Measurements from ENCODE around the gene KSR2.

Gene KSR2

DNA sequence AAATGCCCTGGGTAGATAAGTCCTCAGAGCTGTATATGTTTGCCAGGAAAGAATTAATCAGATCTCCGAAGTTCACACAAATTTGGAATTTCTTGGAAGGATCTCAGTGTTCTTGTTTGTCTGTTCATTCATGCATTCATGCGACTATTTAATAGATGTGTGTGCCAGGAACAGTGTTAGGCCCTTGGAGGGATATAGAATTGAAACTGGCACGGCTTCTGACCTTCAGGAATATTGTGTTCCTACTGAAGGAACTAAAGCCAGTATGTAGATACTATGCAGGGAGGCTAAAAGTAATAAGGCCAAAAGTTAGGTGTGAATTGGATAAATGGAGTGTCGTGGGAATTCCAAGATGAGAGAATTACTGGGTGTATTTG is 441.3 kb downstream of the KSR2 start:
- TF ChIP-seq GATA3 (IDR thresholded peaks at IDR 0.05; ENCODE audit: low read depth, low read length) (no peak), GATA2 (IDR thresholded peaks at IDR 0.05; ENCODE audit: low read depth, low read length) (no peak)

DNA sequence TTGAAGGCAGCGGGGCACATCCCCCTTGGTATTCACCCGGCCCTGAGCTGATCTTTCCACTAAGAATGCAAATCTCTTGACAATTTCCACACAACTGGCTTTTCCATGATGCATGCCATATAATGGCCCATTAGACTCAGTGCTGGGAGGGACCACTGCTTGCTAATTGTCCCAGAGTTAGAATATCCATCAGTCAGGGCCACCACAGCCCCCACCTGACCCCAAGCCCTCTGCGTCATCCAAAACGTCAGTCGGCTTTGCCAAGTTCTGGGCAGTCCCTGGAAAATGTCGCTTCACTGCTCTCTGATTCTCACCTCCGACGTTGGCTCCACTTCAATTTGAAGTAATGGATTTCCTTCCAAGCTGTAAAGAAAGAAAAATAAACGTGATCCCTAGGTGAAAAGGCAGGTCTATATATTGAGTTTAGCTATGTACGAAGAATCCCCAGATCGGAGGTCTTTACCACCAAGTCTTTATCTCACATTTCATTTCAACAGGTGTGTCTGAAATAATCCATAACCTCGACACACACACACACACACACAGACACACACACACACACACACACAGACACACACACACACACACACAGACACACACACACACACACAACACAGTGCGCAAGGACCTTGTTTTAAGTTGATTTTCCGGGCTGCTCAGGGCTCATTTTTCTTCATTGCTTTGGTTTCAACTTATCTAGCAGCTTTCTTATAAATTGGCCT is 441.9 kb downstream of the KSR2 start:
- no peak for TF ChIP-seq GATA2 (IDR thresholded peaks at IDR 0.05; ENCODE audit: low read depth, low read length)
- no peak for TF ChIP-seq GATA3 (IDR thresholded peaks at IDR 0.05; ENCODE audit: low read depth, low read length)

DNA sequence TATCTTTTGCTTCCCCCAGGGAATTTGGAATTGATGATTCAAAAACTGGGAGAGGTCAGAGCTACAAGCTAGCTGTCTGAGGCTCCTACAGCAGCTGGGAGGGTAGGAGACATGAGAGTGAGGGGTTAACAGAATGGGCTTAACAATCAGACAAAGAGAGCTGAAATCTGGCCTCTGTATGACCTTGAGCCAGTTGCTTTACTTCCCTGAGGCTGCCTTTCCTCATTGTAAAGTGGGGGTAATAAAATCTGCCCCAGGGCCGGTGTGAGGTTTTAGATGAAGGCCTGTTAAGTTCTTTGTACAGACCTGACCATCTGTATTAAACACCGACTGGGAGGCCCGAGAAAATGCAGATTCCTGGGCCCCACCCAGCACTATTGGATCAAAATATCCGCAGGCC is 443.0 kb downstream of the KSR2 start:
- no peak for TF ChIP-seq GATA3 (IDR thresholded peaks at IDR 0.05; ENCODE audit: low read depth, low read length)

DNA sequence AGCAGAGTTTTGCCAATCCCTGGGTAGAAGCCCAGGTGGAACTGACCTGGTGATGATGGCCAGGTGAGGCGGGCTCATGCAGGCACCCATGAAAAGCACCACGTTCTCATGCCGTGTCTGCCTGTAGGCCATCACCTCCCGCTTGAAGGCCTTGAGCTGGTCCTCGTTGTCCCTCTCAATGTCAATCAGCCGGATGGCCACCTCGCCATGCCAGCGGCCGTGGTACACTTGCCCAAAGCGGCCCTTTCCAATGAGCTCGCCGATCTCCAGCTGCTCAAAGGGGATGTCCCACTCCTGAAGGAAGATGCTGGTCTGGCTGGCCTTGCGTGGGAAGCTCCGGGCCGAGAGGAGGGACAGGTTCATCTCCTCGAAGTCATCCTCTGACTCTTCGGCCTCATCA is 444.0 kb downstream of the KSR2 start:
- TF ChIP-seq GATA3 (IDR thresholded peaks at IDR 0.05; ENCODE audit: low read depth, low read length): no peak
- no peak for TF ChIP-seq GATA2 (IDR thresholded peaks at IDR 0.05; ENCODE audit: low read depth, low read length)

DNA sequence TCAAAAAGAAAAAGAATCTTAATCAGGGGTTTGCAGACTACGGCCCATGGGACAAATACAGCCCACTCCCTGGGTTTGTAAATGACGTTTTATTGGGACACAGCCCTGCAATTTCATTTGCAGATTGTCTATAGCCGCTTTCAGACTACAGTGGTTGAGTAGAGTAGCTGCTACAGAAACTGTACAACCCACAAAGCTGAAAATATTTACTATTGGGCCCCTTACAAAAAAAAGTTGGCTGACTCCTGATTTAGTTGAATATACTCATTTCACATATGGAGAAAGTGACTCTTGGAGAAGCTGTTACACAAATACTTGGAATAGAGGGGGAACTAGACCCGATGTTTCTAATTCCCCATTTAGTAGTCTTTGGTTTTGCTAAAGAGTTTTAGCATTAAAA is 444.8 kb downstream of the KSR2 start:
- no peak for TF ChIP-seq GATA3 (IDR thresholded peaks at IDR 0.05; ENCODE audit: low read depth, low read length)
- no peak for TF ChIP-seq GATA2 (IDR thresholded peaks at IDR 0.05; ENCODE audit: low read depth, low read length)

DNA sequence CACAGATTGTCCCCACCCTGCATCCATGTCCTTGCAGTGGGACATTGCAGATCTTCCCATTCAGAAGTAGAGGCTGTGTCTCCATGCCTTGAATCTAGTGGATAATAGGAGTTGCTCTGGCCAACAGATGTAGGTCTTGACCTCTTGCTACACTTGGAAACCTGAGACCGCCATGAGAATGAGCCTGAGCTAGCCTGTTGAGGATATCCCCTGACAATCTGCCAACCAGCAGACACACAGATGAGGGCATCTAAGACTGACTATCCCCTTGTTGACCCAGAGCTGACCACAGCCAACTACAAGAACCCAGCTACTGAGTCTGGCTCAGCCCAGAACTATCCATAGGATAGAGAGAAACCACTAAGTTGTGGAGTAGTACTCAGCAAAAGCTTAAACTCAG is 446.2 kb downstream of the KSR2 start:
- TF ChIP-seq GATA3 (IDR thresholded peaks at IDR 0.05; ENCODE audit: low read depth, low read length): no peak
- no peak for TF ChIP-seq GATA2 (IDR thresholded peaks at IDR 0.05; ENCODE audit: low read depth, low read length)

DNA sequence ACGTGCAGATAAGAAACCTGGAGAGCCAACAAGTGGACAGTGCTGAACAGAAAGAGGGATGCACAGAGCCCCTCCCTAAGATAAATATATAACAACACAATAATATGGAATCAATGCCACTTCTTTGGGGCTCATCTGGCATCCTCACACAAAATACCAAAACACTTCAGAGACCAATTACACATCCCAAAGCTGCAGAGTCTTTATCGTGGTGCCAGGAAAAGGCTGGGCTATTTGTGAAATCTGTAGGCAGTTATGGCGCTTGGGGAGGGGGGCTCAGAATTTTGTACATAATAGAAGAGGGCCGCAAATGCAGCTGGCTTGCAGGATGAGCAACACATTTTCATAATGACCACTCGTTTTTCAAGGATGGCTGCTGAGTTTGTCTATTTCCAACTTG is 446.9 kb downstream of the KSR2 start:
- no peak for TF ChIP-seq GATA3 (IDR thresholded peaks at IDR 0.05; ENCODE audit: low read depth, low read length)
- no peak for TF ChIP-seq GATA2 (IDR thresholded peaks at IDR 0.05; ENCODE audit: low read depth, low read length)

DNA sequence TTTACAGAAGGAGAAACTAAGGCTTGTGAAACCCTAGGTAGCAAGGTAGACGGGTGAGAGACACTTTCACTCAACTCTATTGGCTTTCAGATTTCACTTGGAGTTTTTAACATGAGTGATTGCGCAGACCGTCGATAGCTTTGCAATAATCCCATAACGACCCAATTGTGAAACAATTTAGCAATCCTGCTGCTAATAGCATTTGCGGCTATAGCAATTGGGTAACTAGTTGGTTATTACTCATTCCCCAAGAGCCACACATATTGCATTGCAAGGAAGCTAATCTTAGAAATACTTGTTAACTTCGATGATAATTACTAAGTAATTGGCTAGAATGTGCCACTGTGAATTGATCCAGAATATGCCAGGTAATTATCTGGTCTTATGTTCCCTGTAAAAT is 447.4 kb downstream of the KSR2 start:
- no peak for TF ChIP-seq GATA2 (IDR thresholded peaks at IDR 0.05; ENCODE audit: low read depth, low read length)
- no peak for TF ChIP-seq GATA3 (IDR thresholded peaks at IDR 0.05; ENCODE audit: low read depth, low read length)

DNA sequence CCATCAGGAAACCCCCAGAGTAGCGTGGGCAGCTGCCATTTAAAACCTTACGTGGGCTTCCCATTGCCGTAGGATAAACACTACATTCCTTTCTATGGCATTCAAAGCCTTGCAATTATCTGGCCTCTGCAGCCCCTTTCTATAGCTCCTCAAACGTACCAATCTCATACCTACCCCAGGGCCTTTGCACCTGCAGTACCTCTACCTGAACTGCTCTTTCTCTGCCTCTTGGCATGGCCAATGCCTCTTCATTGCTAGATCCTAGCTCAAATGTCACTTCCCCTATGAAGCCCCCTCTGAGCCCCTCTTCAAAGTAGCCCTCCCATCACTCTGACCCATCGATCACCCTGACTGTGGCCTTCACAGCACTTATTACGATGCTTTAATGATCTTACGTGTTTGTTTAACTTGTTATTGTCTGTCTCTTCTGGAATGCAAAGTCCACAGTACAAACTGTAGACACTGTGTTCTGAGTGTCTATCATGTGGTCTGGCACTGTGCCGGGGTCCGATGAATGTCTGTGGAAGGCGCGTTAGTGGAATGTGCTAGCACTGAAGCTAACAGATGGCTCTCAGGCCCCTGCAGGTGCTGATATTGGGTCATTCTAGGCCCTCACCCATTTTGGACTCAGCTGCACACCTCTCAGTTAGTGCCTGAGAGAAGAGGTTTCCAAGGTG is 450.1 kb downstream of the KSR2 start:
- TF ChIP-seq GATA3 (IDR thresholded peaks at IDR 0.05; ENCODE audit: low read depth, low read length) (no peak), GATA2 (IDR thresholded peaks at IDR 0.05; ENCODE audit: low read depth, low read length) (no peak)

DNA sequence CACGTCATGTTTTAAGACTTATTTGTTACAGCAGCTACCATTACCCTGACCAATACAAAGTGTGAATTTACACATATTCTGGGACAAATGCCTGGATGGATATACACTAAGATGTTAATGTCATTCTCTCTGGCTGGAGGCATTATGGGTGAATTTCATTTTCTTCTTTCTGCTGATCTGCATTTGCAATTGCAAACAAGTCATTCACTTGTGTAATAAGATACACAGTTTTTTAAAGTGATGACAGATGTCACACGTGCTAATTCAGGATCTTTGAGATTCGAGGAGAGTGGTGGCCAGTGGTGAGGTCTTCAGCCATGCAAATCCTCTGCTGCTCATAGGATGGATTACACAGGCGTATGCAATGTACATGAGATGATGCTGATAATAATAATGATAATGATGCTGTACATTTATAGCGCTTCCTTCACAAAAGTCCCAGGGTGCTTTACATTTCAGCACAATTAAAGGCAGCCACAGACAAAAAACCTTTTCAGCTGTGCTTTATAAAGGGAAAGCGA is 451.5 kb downstream of the KSR2 start:
- no peak for TF ChIP-seq GATA3 (IDR thresholded peaks at IDR 0.05; ENCODE audit: low read depth, low read length)
- no peak for TF ChIP-seq GATA2 (IDR thresholded peaks at IDR 0.05; ENCODE audit: low read depth, low read length)

DNA sequence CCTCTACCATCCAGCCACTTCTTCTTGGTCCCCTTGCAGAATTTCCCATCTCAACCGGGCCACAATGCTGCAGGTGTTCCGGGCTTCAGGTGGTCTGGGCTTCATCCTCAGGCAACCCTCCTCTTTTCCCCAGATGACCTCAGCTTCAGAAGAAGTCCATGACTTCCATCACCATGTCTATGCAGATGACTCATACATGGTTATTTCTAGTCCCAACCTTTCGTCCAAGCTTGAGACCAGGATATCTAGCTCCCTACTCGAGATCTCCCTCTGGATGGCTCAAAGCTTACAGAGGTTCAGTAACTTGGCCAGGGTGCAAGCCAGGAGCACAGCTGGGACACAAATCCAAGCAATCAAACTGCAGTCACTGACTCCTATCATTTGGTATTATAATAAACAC is 452.8 kb downstream of the KSR2 start:
- TF ChIP-seq GATA2 (IDR thresholded peaks at IDR 0.05; ENCODE audit: low read depth, low read length): no peak
- TF ChIP-seq GATA3 (IDR thresholded peaks at IDR 0.05; ENCODE audit: low read depth, low read length): no peak

DNA sequence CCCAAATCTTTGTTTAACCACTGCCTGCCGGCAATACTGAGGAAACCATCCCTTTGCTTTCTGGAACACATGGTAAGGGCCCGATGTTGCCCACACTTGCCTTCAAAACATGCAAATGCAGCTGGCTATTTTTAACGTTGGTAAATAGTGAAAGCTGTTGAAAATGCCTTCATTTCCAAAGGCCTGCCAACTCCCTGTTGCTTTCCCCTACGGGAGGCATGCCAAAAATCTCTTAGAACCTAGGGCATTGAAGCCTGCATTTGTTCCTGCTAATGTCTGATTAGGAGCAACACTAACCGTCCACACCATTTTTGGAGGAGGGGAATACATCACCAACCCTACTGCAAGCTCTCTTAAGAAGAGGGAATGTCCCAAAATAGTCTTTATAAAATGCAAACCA is 454.8 kb downstream of the KSR2 start:
- TF ChIP-seq GATA3 (IDR thresholded peaks at IDR 0.05; ENCODE audit: low read depth, low read length) (no peak), GATA2 (IDR thresholded peaks at IDR 0.05; ENCODE audit: low read depth, low read length) (no peak)

DNA sequence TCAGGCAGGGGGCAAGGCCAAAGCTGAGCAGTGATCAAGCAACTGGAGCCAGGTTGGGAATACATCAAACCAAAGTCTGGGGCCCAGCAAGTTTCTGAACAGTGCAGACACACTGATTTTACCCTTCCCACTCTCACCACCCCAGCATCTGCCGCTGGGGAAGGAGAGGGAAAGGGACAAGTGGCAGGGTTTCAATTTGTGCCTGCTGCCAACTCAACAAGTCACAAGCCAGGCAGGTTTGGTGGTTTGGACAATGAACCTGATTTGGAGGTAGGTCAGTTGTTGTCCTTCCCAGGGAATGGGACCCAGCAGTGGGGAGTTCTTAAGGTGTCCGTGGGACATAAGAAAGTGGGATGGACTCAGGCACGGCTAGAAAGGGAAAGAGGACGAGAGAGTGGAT is 455.4 kb downstream of the KSR2 start:
- TF ChIP-seq GATA3 (IDR thresholded peaks at IDR 0.05; ENCODE audit: low read depth, low read length): no peak
- no peak for TF ChIP-seq GATA2 (IDR thresholded peaks at IDR 0.05; ENCODE audit: low read depth, low read length)

DNA sequence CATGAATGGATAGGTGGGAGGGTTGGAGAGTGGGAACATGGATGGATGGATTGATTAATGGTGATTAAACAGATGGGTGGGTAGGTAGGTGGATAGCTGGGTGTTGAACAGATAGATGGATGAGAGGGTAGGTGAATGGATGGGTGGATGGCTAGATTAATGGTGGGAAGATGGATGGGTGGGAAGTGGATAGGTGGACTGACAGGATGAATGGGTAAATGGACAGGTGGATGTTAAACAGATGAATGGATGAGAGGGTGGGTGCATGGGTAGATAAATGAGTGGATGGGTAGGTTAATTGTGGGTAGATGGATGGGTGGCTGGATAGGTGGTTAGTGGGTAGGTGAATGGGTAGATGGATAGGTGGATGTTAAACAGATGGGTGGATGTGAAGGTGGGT is 460.3 kb downstream of the KSR2 start:
- TF ChIP-seq GATA3 (IDR thresholded peaks at IDR 0.05; ENCODE audit: low read depth, low read length): no peak
- no peak for TF ChIP-seq GATA2 (IDR thresholded peaks at IDR 0.05; ENCODE audit: low read depth, low read length)

DNA sequence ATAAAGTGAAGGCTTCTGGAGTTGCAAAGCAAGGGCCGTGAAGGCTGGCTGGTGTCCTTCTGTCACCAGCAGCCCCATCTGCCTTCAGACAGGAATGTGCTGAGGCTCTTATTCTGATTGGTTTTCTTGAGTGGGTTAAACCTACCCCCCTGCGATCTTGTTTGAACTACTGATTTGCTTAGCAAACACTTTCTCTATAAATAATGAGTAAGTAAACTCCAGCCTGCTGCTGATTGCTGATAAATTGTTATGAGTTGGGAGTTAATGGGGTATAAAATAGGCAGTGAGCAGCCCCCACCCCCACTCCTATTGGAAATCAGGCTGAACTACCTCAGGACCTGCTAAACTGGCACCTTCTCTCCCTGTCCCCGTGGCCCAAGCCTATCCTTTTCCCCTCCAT is 461.2 kb downstream of the KSR2 start:
- no peak for TF ChIP-seq GATA2 (IDR thresholded peaks at IDR 0.05; ENCODE audit: low read depth, low read length)
- TF ChIP-seq GATA3 (IDR thresholded peaks at IDR 0.05; ENCODE audit: low read depth, low read length): no peak
